ENCODE measurements around the gene BRD1.
"Not testable (repeated sequence)": the region's sequence is repeated elsewhere in the genome, so short reads cannot be mapped to it uniquely, and the experiment has no call there.

The BRD1 gene

GRCh38 chr22:49825944-49826602 lies 1.6 kb downstream of the BRD1 start:
- DNase-seq = no peak

DNA sequence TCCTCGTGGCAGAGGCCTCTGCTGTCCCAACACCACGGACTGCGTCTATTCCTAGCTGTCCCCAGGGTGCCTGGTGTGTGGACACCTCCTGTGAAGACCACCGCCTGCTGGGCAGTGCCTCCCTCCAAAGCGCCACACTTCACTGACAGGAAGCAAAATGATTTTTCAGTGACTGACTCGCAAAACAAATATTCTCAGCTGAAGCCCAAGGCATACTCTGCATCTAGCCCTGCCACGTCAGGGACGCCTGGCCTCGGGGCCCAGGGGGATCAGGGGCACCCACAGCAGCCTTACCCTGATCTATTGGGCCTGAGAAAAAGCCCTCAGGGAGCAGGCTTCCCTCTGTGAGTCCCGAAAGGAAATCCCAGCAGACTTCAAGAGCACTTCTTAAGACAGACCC lies 2.2 kb downstream of the BRD1 start:
- DNase-seq = no peak

DNA sequence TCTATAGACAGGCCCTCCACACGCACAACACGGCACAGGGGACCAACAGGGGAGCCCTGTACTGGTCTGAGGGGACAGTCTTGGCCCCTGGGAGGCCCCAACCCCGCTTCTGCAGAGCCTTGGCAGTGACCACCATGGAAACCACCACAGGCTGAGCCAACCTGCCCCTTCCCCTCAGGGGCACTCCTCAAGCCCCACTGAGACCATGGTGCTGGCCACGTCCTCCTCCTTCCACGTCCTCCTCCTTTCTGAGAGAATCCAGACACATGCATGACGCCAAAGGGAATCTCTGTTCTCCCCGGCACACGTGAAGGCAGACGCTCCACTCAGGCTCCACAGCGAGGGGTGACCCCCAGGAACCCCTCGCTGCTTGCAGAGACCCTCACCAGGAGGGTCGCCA lies 2.7 kb downstream of the BRD1 start:
- DNase-seq = no peak

- no peak for DNase-seq
Measured at GRCh38 chr22:49824185-49824925, 3.3 kb downstream of the BRD1 start.

DNA sequence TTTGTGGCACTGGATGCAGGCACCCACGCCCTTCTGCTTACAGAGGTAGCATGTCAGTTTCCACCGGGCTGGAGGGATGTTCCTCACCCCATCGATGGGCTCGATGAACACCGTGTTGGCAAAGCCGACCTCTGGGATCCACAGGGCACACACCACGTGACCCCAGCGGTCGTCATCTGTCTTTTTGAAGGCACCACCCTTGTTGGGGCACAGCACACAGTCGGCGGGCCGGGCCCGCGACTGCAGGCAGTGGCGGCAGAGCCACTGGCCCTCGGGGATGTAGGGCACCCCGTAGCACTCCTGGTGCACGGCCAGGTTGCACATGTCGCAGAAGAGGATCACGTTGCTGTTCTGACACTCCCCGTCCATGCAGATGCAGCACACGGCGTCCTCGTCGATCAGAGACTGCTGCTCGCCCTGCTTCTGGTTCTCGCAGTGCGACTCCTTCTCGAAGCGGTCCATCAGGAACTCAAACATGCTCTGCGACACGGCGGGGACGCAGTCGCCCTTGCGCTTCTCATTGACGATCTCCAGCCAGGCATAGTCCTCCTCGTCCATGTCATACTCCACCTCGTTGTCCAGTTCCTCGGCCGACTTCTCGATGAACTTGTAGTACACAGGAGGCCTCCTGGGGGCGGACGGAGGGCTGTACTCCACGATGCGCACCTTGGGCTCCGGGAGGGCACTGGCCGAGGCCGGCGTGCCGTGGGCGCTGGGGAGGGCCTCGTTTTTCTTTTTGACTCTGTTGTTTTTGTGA lies 4.2 kb downstream of the BRD1 start:
- no peak for DNase-seq

- DNase-seq = not testable (repeated sequence)
Measured at GRCh38 chr22:49821741-49822140, 5.9 kb downstream of the BRD1 start.

DNA sequence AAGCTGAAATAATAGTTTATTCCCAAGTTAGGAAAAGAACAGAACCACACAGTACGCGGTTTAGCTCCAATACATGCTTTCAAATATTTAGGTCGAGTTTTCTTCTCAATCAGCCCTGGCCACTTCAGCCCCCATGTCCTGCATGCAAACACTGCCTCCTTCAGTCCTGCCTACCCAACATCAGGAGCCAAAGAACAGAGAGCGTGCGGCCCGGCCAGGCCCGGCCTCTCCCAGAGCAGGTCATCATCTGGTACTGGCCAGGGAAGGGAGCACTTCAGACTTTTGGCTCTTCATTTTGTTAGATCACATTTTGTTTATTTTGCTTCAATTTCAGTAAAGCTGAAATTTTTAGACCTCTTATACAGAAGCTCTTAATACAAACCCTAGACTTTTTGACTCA lies 6.7 kb downstream of the BRD1 start:
- DNase-seq = no peak

- no peak for DNase-seq
Measured at GRCh38 chr22:49817359-49817758, 10.3 kb downstream of the BRD1 start.

- no peak for DNase-seq
Measured at GRCh38 chr22:49815641-49816091, 12.0 kb downstream of the BRD1 start.

GRCh38 chr22:49814856-49815255 lies 12.8 kb downstream of the BRD1 start:
- no peak for DNase-seq

- no peak for DNase-seq
Measured at GRCh38 chr22:49814164-49814686, 13.4 kb downstream of the BRD1 start.

- no peak for DNase-seq
Measured at GRCh38 chr22:49812838-49813237, 14.8 kb downstream of the BRD1 start.

GRCh38 chr22:49811020-49811791 lies 16.5 kb downstream of the BRD1 start:
- no peak for DNase-seq

GRCh38 chr22:49810363-49811019 lies 17.2 kb downstream of the BRD1 start:
- no peak for DNase-seq

DNA sequence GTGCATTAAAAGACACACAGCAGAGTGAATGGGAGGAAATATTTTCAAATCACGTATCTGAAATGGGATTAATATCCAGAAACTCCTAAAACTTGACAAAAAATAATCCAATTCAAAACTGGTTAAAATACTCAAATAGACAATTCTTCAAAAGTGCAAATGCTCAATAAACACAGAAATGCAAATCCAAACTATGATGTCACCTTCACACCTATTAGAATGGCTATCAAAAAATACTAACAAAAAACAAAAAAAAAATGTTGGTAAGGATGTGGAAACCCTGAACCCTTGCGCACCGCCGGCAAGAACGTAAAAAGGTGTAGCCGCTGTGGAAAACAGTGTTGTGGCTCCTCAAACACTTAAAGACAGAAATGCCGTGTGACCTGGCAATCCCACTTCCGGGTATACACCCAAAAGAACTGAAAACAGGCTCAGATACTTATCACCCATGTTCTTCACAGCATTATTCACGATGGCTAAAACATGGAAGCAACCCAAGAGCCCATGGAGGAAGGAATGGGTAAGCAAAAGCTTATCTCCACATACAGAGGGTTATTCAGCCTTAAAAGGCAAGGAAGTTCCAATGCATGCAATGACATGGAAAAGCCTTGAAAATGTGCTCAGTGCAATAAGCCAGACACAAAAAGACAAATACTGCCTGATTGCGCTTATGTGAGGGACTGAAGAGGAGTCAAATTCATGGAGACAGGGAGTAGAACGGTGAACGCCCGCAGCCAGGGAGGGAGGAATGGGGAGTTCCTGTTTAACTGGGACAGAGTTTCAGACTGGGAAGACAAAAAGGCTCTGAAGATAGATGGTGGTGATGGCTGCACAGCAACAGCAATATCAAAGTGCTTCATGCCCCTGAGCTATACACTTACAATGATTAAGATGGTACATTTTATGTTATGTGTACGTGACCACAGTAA lies 19.6 kb downstream of the BRD1 start:
- no peak for DNase-seq

DNA sequence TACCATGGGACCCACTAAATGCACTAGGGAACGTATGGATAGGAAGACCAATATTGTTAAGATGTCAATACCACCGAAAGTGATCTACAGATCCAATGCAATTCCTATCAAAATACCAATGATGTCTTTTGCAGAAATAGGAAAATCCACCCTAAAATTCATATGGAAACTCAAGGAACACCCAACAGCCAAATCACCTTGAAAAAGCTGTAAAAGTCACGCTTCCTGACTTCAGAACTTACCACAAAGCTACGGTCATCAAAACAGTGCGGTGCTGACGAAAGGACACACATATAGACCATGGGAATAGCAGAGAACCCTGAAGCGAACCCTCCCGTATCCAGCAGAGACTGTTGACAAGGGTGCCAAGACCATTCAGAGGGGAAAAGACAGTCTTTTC lies 20.5 kb downstream of the BRD1 start:
- no peak for DNase-seq

GRCh38 chr22:49803737-49804375 lies 23.8 kb downstream of the BRD1 start:
- no peak for DNase-seq

- DNase-seq = no peak
Measured at GRCh38 chr22:49803134-49803533, 24.5 kb downstream of the BRD1 start.

- DNase-seq = no peak
Measured at GRCh38 chr22:49801391-49802060, 26.1 kb downstream of the BRD1 start.

All from NCI-H526 treated with DMSO at 0.1 percent for 48 hours (cell line).